Type B pancreatic cell (in vitro differentiated cells): ENCODE data around the gene EIF5. TPM values are rescaled to one million over a fixed set of nuclear protein-coding genes. Genes with fewer than 3 reads are reported as not detected.
A peak's percentile ranks its signal among the peaks of the same experiment; 100 is the strongest.

Source experiments
- DNase-seq: peaks from one replicate; pipeline ENCODE4 v3.0.0; 2021; ENCODE audit warnings: mixed read lengths; ENCODE audit not compliant: unreplicated experiment; ENCODE audit errors: extremely low spot score
- H3K27ac Mint-ChIP-seq: 2 replicates; pipeline ENCODE4 v1.8.0; 2021; ENCODE audit warnings: mild to moderate bottlenecking, mixed read lengths
- H3K27me3 Mint-ChIP-seq: 2 replicates; pipeline ENCODE4 v1.8.0; 2021; ENCODE audit warnings: mixed read lengths
- H3K36me3 Mint-ChIP-seq: 2 replicates; pipeline ENCODE4 v1.8.0; 2021; ENCODE audit warnings: mixed read lengths
- H3K4me1 Mint-ChIP-seq: one replicate; pipeline ENCODE4 v1.8.0; 2021; ENCODE audit warnings: mixed read lengths; ENCODE audit not compliant: unreplicated experiment
- H3K4me3 Mint-ChIP-seq: 2 replicates; pipeline ENCODE4 v1.8.0; 2021; ENCODE audit warnings: mild to moderate bottlenecking, mixed read lengths
- H3K9me3 Mint-ChIP-seq: 2 replicates; pipeline ENCODE4 v1.8.0; 2021; ENCODE audit warnings: mixed read lengths
- CTCF ChIP-seq: fragments of 200-600 bp; sonication (generic); conservative IDR thresholded peaks from 2 replicates; pipeline ENCODE4 v1.5.0; 2021; ENCODE audit warnings: antibody characterized with exemption, mild to moderate bottlenecking
- total RNA-seq: library from RNA; stranded (reverse); gene quantifications from 2 replicates; pipeline ENCODE4 v1.2.1, GENCODE V29; 2021; ENCODE audit warnings: low replicate concordance

The EIF5 gene
- total RNA-seq, 1 donor from 2014 or later: 340 TPM

DNA sequence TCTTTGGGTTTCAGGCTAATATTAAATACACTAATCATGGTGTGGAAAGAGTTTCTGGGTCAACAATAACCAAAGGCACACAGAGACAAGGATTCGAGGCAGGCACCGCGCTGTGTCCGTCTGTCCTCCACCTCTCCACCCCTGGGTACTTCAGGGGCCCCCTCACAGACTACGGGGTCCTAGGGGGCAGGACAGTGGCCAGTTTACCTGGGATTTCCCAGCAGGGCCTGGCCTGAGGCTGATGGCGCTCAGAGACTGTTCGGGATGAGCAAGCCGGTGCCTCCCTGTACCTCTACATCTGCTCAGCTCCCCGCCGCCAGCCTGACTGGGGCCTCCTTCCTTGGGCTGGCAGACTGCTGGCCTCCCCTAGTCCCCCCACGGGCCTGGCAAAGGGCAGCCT, 18.1 kb upstream of the EIF5 start:
- DNase-seq: no peak
- H3K27me3 Mint-ChIP-seq: no peaks in the 10 kb centered on the region
- no peaks in the 10 kb centered on the region for H3K36me3 Mint-ChIP-seq
- TF ChIP-seq CTCF: no peak
- H3K9me3 Mint-ChIP-seq: no peaks in the 10 kb centered on the region
- no peak overlapping the region for H3K27ac Mint-ChIP-seq
- no peak overlapping the region for H3K4me3 Mint-ChIP-seq
- peaks cover 6% of the 10 kb centered on the region for H3K4me1 Mint-ChIP-seq

DNA sequence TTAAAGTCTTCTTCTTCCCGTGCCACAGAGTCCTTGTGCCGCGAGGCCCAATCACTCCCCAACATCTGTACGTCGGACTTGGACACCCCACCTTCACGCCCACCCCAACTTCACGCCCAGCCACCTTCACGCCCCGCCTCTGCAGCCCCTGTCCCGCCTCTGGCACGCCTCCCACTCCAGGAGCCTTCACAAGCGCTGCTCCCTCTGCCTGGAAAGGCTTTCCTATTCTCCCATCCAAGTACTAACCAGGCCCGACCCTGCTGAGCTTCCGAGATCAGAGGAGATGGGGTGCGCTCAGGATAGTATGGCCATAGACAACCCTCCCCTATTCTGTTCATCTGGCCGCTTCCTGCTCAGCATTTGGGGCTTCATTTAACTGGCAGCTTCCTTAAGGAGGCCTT, 17.3 kb upstream of the EIF5 start:
- Mint-ChIP-seq H3K27me3 (no peaks in the 10 kb centered on the region), H3K36me3 (no peaks in the 10 kb centered on the region), H3K4me3 (no peak overlapping the region), H3K4me1 (peaks cover 6% of the 10 kb centered on the region), H3K27ac (peak overlapping the region; percentile 11), H3K9me3 (no peaks in the 10 kb centered on the region)
- no peak for DNase-seq
- TF ChIP-seq CTCF: no peak

GRCh38 chr14:103317251-103317650, 16.8 kb upstream of the EIF5 start:
- Mint-ChIP-seq H3K4me3 (no peak overlapping the region), H3K4me1 (peaks cover 6% of the 10 kb centered on the region), H3K27ac (peak overlapping the region; percentile 11), H3K27me3 (no peaks in the 10 kb centered on the region), H3K9me3 (no peaks in the 10 kb centered on the region), H3K36me3 (no peaks in the 10 kb centered on the region)
- TF ChIP-seq CTCF: no peak
- DNase-seq: no peak

DNA sequence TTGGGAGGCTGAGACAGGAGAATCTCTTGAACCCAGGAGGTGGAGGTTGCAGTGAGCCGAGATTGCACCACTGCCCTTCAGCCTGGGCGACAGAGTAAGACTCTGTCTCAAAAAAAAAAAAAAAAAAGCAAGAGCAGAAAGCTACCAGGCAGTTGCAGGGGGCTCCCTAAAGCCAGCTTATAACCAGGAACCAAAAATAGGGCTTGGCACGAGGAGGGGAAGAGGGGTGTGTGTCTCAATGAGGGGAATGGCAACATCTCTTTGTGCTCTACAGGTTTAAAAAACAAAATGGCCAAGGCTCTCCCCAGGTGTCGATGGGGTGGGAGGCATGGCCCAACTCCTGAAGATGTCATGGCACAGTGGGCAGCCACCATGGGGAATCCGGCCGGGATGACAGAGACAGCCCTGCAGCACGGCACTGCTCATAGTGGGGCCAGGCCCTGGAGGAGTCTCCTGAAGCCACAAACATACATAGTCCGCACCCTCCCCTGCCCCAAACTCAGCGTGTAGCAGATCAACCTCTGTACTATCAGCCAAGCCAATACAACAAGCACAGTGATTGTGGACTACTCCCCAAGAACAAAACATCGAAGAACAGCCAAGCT, 16.0 kb upstream of the EIF5 start:
- Mint-ChIP-seq H3K27ac (no peak overlapping the region), H3K4me1 (peaks cover 6% of the 10 kb centered on the region), H3K27me3 (no peaks in the 10 kb centered on the region), H3K4me3 (no peak overlapping the region), H3K9me3 (no peaks in the 10 kb centered on the region), H3K36me3 (no peaks in the 10 kb centered on the region)
- TF ChIP-seq CTCF: no peak
- DNase-seq: no peak

DNA sequence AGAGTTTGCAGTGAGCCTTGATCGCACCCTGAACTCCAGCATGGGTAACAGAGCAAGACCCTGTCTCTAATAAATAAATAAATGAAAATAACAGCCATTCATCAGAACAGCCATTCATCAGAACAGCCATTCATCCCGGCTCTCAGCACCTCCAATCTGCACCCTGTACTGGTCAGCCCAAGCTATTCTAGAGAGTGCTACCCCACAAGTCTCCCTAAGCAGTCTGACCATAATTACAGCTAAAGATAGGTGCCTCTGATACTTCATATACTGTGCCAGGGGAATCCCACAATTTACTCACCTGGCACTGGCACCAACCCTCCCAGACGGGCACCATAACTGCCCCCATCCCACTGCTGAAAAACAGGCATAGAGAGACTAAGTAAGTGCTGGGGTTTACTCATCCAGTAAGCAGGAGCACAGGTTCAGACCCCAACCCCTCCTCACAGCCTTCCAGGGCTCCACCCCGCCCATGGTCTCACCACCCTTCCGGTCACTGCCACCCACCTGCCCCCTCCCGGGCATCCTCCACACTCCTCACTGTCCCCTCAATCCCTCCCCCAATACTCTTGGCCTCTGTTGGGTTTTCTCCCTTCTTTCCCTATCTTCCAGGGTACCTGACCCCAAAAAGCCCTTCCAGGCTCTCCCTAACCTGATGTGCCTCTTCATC, 15.2 kb upstream of the EIF5 start:
- Mint-ChIP-seq H3K4me1 (peaks cover 6% of the 10 kb centered on the region), H3K9me3 (no peaks in the 10 kb centered on the region), H3K4me3 (no peak overlapping the region), H3K27ac (peak overlapping the region; percentile 32), H3K27me3 (no peaks in the 10 kb centered on the region), H3K36me3 (no peaks in the 10 kb centered on the region)
- DNase-seq: no peak
- TF ChIP-seq CTCF: no peak
